ENCODE results near the gene KSR1. TPM values are rescaled to one million over a fixed set of nuclear protein-coding genes. Genes with fewer than 3 reads are reported as not detected.

KSR1 gene
- polyA plus RNA-seq, 1 of the 3 experiments (the other 2 are of a cell fraction), result 7.5 TPM

DNA sequence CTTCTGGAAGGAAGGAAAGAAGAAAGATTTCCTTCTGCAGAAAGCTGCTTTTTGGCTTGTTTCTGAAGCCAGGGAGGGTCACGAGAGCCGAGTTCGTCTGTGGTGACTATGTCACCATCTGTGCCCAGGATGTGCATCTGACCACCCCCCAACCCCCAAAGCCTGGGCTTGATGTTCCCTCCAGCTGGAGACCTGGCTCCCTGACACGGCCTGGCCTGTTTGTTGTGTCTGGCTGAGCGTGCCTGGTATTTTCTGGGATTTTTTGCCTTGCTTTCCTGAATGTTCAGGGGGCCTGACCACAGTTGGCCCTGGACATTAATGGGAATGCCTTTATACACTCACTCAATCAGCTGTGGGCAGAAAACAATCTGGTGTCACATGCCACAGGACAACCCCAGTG is 213.6 kb downstream of the KSR1 start:
- H3K9ac ChIP-seq, result no peak overlapping the region
- H3F3A ChIP-seq (replicated peaks; ENCODE audit: insufficient read depth), result no peaks in the 10 kb centered on the region
- no peak overlapping the region for H3K4me3 ChIP-seq (ENCODE audit: low read depth in 2 of 2, low read length in 1 of 2)
- H3K4me2 ChIP-seq, result no peak overlapping the region
- WGBS (ENCODE audit: low lambda C conversion rate), result 27% methylated on average over 2 of the region's 5 CpGs
- H3K36me3 ChIP-seq (replicated peaks in 1 of 2; ENCODE audit: control insufficient read depth in 1 of 2, insufficient read depth in 2 of 2, low read length in 1 of 2), result no peaks in the 10 kb centered on the region
- DNase-seq, result no peak
- POLR2A ChIA-PET, result no interaction called here
- H3K9me2 ChIP-seq, result no peaks in the 10 kb centered on the region
- no peak for TF ChIP-seq ELF1 (IDR thresholded peaks at IDR 0.05)
- TF ChIP-seq RCOR1 (IDR thresholded peaks at IDR 0.05; ENCODE audit: low read length), result no peak
- TF ChIP-seq, protein P1, sequence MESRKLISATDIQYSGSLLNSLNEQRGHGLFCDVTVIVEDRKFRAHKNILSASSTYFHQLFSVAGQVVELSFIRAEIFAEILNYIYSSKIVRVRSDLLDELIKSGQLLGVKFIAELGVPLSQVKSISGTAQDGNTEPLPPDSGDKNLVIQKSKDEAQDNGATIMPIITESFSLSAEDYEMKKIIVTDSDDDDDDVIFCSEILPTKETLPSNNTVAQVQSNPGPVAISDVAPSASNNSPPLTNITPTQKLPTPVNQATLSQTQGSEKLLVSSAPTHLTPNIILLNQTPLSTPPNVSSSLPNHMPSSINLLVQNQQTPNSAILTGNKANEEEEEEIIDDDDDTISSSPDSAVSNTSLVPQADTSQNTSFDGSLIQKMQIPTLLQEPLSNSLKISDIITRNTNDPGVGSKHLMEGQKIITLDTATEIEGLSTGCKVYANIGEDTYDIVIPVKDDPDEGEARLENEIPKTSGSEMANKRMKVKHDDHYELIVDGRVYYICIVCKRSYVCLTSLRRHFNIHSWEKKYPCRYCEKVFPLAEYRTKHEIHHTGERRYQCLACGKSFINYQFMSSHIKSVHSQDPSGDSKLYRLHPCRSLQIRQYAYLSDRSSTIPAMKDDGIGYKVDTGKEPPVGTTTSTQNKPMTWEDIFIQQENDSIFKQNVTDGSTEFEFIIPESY (IDR thresholded peaks at IDR 0.05; ENCODE audit: borderline replicate concordance, low read depth), result no peak
- no peak for TF ChIP-seq EP300 (IDR thresholded peaks at IDR 0.05; ENCODE audit: borderline replicate concordance in 1 of 2, low read depth in 1 of 2, low read length in 1 of 2)
- no peak for TF ChIP-seq RFX5 (IDR thresholded peaks at IDR 0.05; ENCODE audit: low read length)
- TF ChIP-seq, protein P2, sequence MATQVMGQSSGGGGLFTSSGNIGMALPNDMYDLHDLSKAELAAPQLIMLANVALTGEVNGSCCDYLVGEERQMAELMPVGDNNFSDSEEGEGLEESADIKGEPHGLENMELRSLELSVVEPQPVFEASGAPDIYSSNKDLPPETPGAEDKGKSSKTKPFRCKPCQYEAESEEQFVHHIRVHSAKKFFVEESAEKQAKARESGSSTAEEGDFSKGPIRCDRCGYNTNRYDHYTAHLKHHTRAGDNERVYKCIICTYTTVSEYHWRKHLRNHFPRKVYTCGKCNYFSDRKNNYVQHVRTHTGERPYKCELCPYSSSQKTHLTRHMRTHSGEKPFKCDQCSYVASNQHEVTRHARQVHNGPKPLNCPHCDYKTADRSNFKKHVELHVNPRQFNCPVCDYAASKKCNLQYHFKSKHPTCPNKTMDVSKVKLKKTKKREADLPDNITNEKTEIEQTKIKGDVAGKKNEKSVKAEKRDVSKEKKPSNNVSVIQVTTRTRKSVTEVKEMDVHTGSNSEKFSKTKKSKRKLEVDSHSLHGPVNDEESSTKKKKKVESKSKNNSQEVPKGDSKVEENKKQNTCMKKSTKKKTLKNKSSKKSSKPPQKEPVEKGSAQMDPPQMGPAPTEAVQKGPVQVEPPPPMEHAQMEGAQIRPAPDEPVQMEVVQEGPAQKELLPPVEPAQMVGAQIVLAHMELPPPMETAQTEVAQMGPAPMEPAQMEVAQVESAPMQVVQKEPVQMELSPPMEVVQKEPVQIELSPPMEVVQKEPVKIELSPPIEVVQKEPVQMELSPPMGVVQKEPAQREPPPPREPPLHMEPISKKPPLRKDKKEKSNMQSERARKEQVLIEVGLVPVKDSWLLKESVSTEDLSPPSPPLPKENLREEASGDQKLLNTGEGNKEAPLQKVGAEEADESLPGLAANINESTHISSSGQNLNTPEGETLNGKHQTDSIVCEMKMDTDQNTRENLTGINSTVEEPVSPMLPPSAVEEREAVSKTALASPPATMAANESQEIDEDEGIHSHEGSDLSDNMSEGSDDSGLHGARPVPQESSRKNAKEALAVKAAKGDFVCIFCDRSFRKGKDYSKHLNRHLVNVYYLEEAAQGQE (IDR thresholded peaks at IDR 0.05; ENCODE audit: low read depth, low read length), result no peak
- TF ChIP-seq, protein P3, sequence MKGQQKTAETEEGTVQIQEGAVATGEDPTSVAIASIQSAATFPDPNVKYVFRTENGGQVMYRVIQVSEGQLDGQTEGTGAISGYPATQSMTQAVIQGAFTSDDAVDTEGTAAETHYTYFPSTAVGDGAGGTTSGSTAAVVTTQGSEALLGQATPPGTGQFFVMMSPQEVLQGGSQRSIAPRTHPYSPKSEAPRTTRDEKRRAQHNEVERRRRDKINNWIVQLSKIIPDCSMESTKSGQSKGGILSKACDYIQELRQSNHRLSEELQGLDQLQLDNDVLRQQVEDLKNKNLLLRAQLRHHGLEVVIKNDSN (IDR thresholded peaks at IDR 0.05; ENCODE audit: borderline replicate concordance, low read depth), result no peak
- TF ChIP-seq, protein P4, sequence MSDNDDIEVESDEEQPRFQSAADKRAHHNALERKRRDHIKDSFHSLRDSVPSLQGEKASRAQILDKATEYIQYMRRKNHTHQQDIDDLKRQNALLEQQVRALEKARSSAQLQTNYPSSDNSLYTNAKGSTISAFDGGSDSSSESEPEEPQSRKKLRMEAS (IDR thresholded peaks at IDR 0.05; ENCODE audit: low read depth), result no peak
- no peak for TF ChIP-seq GABPA (IDR thresholded peaks at IDR 0.05; ENCODE audit: low read depth)
- no peaks in the 10 kb centered on the region for H4K20me1 ChIP-seq (ENCODE audit: insufficient read depth)
- CTCF ChIA-PET, result interaction anchor here (1.3 to 2.1 kb wide), 3 partner anchors 15 to 86 kb away, joined by 5 to 7 read pairs (median 5); no protein-coding TSS in a partner anchor
- H3K27ac ChIP-seq (ENCODE audit: low read depth in 2 of 2, low read length in 1 of 2), result no peak overlapping the region
- no peaks in the 10 kb centered on the region for H3K27me3 ChIP-seq (ENCODE audit: insufficient read depth)
- no peaks in the 10 kb centered on the region for H3K79me2 ChIP-seq (ENCODE audit: insufficient read depth)
- H3K9me3 ChIP-seq, result no peaks in the 10 kb centered on the region
- H3K4me1 ChIP-seq (ENCODE audit: control insufficient read depth in 1 of 2, insufficient read depth in 2 of 2, low read depth in 1 of 2, low read length in 1 of 2), result no peaks in the 10 kb centered on the region
- H2AFZ ChIP-seq (ENCODE audit: low read depth), result no peak overlapping the region
